GM12891 (cell line): Measurements from ENCODE around the gene COX14.

Experiments
- PAX5 ChIP-seq: IDR thresholded peaks from 2 replicates; pipeline ENCODE4 v1.6.1; 2011; ENCODE audit warnings: low read length, moderate library complexity, mild to moderate bottlenecking; ENCODE audit not compliant: insufficient read depth, severe bottlenecking
- POLR2A ChIP-seq: IDR thresholded peaks from 2 replicates; pipeline ENCODE4 v1.6.1; 2011; ENCODE audit warnings: low read depth, low read length, control low read depth
- POLR2AphosphoS5 ChIP-seq: IDR thresholded peaks from 2 replicates; pipeline ENCODE4 v1.6.1; 2011; ENCODE audit warnings: low read depth, low read length, control low read depth
- SPI1 ChIP-seq: IDR thresholded peaks from 2 replicates; pipeline ENCODE4 v1.6.1; 2011; ENCODE audit warnings: low read depth, low read length, control low read depth
- TAF1 ChIP-seq: IDR thresholded peaks from 2 replicates; pipeline ENCODE4 v1.6.1; 2011; ENCODE audit warnings: low read depth, low read length, control low read depth

- TF ChIP-seq POLR2AphosphoS5 (no peak), POLR2A (no peak), PAX5 (no peak), TAF1 (no peak), SPI1 (no peak)
Measured at GRCh38 chr12:50156641-50157040, 44.6 kb downstream of the COX14 start.
